ENCODE results near the gene HACL1. TPM values are rescaled to one million over a fixed set of nuclear protein-coding genes. Genes with fewer than 3 reads are reported as not detected.
A peak's percentile ranks its signal among the peaks of the same experiment; 100 is the strongest.
"Not testable (repeated sequence)": the region's sequence is repeated elsewhere in the genome, so short reads cannot be mapped to it uniquely, and the experiment has no call there.

Gene HACL1
- total RNA-seq, 2 experiments from 2014 or later = 29.9 to 30.0 TPM

DNA sequence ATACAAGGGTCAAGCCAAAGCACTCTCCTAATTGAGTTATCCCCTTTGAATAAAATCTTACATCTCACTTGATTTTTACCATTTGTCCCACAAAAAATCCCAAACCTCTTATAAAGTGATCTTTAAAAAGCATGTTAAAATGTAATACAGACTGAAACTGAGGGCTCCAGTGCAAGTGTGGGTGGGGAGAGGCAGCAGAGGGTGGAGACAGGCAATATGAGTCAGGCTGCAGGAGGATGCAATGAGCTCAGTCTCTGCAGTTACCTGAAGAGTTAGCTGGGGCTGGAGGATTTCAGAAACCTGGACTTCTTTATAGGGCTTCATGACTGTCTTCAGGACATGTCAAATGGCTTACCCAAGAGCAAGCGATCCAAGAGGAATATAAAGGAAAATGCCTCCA, 65.6 kb downstream of the HACL1 start:
- DNase-seq = peak; percentile 73
- no peak overlapping the region for H3K4me3 Mint-ChIP-seq
- H3K27ac Mint-ChIP-seq = peak overlapping the region; percentile 61
- ChIA-PET CTCF (interaction anchor here (0.6 to 1.8 kb wide), 7 partner anchors 21 to 332 kb away, joined by 3 to 5 read pairs (median 4); partner anchors contain the start of gene METTL6), POLR2A (interaction anchor here (1.1 kb wide), 1 partner anchor 330 kb away, joined by 3 read pairs; no protein-coding TSS in a partner anchor)
- H3K27me3 Mint-ChIP-seq = no peaks in the 10 kb centered on the region
- peaks cover 44% of the 10 kb centered on the region for H3K4me1 Mint-ChIP-seq (ENCODE audit: low read depth)
- H3K36me3 Mint-ChIP-seq = no peaks in the 10 kb centered on the region
- H3K9me3 Mint-ChIP-seq = no peaks in the 10 kb centered on the region
- intact Hi-C loops (cut with micrococcal nuclease) = loop anchor here (2.0 to 5.0 kb wide), 2 partner anchors 21 to 108 kb away; partner anchors contain the start of genes EAF1 and METTL6

DNA sequence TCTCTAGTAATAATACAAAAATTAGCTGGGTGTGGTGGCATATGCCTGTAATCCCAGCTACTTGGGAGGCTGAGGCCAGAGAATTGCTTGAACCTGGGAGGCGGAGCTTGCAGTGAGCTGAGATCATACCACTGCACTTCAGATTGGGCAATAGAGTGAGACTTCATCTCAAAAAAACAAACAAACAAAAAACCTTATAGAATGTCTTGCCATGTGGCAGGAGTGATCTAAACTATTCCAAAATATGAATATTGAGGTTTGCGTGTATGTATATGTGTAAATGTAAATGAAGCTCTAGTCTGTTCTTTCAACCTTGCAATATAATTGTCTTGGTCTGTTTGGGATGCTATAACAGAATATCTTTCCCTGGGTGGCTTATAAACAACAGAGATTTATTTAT, 68.8 kb downstream of the HACL1 start:
- H3K27ac Mint-ChIP-seq; DNase-seq; H3K9me3 Mint-ChIP-seq; H3K36me3 Mint-ChIP-seq; H3K27me3 Mint-ChIP-seq; intact Hi-C loops (cut with micrococcal nuclease); POLR2A ChIA-PET; H3K4me3 Mint-ChIP-seq: not testable (repeated sequence)
- H3K4me1 Mint-ChIP-seq (ENCODE audit: low read depth) = peaks cover 50% of the 10 kb centered on the region
- CTCF ChIA-PET = interaction anchor here (0.7 kb wide), 1 partner anchor 56 kb away, joined by 3 read pairs; no protein-coding TSS in a partner anchor

DNA sequence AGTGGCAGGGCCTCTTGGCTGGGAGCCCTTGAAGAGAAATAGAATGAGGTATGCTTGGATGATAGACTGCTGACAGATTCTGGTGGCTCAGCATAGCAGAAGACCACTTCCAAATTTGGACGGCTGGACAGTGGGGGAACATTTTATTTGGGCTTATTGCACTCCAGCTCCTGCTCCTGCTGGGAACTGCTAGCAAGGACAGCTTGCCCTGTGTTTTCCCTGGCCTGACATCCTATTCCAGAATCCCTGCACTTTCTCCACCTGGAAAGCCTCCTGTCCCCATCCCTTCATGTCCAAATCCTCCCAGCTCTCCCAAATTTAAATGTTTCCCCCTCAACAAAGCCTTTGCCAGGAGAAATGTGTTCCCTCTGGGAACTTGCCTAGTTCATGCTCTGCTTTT, 70.0 kb downstream of the HACL1 start:
- POLR2A ChIA-PET = no interaction called here

DNA sequence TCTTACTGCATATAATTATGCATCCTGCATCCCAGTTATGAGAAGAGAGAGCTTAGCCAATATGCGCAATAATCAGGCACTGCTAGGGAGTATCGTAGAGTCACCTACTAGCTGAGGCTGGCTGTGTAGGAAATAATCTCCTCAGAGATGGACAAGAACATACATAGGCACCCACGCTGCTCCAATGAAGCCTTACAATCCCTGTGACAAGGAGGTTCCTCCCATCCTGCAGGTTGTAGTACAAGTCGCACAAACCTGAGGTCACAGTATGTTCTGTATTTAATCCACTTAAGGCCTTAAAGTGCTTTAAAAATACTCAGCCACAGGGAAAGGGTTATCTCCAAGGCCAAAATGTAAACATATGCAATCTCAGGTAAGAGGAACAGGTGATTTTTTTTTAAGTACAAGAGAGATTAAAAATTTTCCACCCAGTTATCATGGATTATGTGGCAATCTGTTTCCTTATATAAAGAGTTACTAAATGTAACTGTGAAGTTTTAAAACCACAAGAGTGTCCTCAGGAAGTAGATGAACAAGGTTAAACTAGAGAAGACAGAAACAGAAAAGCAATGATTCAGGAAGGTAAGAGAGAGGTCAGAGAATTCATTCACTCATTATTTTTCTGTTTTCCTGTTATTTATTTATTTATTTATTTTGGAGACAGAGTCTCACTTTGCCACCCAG, 72.4 kb downstream of the HACL1 start:
- CTCF ChIA-PET = no interaction called here
- Mint-ChIP-seq H3K27ac (peak overlapping the region; percentile 54), H3K36me3 (no peaks in the 10 kb centered on the region), H3K4me3 (no peak overlapping the region), H3K27me3 (no peaks in the 10 kb centered on the region), H3K9me3 (no peaks in the 10 kb centered on the region), H3K4me1 (ENCODE audit: low read depth) (peaks cover 20% of the 10 kb centered on the region)
- POLR2A ChIA-PET = no interaction called here
- intact Hi-C loops (cut with micrococcal nuclease) = no loop called here
- DNase-seq = no peak

More for the DNA sequence above, 70.0 kb downstream of the HACL1 start:
- Mint-ChIP-seq H3K4me1 (ENCODE audit: low read depth) (peaks cover 38% of the 10 kb centered on the region), H3K36me3 (no peaks in the 10 kb centered on the region), H3K9me3 (no peaks in the 10 kb centered on the region), H3K27ac (no peak overlapping the region), H3K27me3 (no peaks in the 10 kb centered on the region), H3K4me3 (no peak overlapping the region)
- intact Hi-C loops (cut with micrococcal nuclease) = no loop called here
- DNase-seq = no peak
- CTCF ChIA-PET = interaction anchor here (0.5 to 1.4 kb wide), 2 partner anchors 27 to 144 kb away, joined by 3 read pairs; no protein-coding TSS in a partner anchor

DNA sequence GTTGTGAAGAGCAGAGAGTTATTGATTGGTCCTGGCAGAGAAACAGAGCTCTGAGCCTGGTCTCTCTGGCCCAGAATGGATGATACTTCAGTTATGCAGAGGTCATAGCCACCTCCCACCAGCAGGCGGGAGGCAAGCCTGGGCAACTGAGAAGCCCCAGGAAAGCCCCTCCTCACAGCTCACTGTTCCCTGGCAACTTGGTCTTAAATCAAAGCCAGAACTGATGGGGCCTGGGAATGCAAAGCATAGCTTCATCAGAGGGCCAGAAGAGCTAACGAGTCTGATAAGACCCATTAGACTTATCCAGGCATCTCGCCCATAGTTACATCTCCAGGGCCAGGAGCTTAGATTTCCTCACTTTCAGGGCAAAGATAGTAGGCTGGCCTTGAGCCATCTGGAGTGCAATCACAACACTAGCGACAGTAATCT, 74.3 kb downstream of the HACL1 start:
- intact Hi-C loops (cut with micrococcal nuclease) = no loop called here
- Mint-ChIP-seq H3K27me3 (no peaks in the 10 kb centered on the region), H3K4me1 (ENCODE audit: low read depth) (peaks cover 20% of the 10 kb centered on the region), H3K9me3 (no peaks in the 10 kb centered on the region), H3K27ac (no peak overlapping the region), H3K4me3 (no peak overlapping the region), H3K36me3 (no peaks in the 10 kb centered on the region)
- ChIA-PET POLR2A (no interaction called here), CTCF (interaction anchor here (1.1 to 1.3 kb wide), 3 partner anchors 10 to 321 kb away, joined by 3 to 4 read pairs (median 3); partner anchors contain the start of gene CAPN7)
- DNase-seq = no peak

DNA sequence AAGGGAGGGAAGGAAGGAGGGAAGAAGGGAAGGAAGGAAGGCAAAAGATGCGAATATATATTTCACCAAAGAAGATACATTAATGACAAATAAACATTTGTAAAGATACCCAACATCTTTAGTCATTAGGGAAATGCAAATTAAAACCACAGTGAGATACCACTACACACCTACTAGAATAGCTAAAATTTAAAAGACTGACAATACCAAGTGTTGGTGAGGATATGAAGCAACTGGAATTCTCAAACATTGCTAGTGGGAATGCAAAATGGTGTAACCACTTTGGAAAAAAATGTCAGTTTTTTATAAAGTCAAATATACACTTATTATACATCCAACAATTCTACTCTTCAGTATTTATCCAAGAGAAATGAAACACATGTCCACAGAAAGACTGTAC, 75.6 kb downstream of the HACL1 start:
- H3K4me1 Mint-ChIP-seq (ENCODE audit: low read depth) = peaks cover 30% of the 10 kb centered on the region
- no peaks in the 10 kb centered on the region for H3K9me3 Mint-ChIP-seq
- H3K27ac Mint-ChIP-seq = no peak overlapping the region
- intact Hi-C loops (cut with micrococcal nuclease) = no loop called here
- ChIA-PET CTCF (interaction anchor here (1.3 kb wide), 1 partner anchor 17 kb away, joined by 3 read pairs; no protein-coding TSS in a partner anchor), POLR2A (no interaction called here)
- no peaks in the 10 kb centered on the region for H3K36me3 Mint-ChIP-seq
- H3K4me3 Mint-ChIP-seq = no peak overlapping the region
- DNase-seq = no peak
- H3K27me3 Mint-ChIP-seq = no peaks in the 10 kb centered on the region

DNA sequence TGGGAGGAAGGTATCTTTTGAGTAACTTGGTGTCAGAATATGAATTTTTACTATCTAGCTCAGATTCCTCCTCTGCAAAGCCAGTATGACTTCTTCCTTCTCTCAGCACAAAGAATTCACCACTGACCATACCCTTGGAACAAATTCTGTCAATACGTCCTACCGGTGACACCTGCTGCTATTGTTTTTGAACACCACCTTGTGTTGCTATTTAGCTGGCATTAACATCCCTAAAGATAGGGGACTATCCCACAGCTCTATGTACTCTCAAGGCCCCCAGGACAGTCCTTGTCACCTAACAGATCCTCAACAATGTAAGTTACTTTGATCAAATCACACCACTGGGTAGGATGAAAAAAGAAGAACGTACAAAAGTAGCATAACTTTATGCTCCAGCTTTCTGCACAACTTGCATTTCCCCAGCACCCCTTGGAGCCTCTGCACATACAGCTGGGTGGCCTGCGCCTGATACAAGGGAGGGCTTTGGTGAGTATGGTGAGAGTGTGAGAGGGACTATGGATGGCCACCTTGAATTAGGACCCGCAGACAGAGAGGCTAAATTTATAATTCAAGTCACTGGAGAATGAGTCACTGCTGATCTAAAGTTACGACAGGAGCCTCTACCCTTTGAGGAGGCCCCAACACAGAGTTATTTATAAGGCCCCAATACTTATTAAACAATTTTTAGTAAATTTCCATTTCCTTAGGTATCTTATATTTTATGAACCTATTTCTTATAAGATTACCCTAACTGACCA, 77.5 kb downstream of the HACL1 start:
- DNase-seq = no peak
- Mint-ChIP-seq H3K9me3 (no peaks in the 10 kb centered on the region), H3K27me3 (no peaks in the 10 kb centered on the region), H3K4me1 (ENCODE audit: low read depth) (peaks cover 28% of the 10 kb centered on the region), H3K36me3 (no peaks in the 10 kb centered on the region), H3K27ac (no peak overlapping the region), H3K4me3 (no peak overlapping the region)
- ChIA-PET CTCF (no interaction called here), POLR2A (no interaction called here)
- intact Hi-C loops (cut with micrococcal nuclease) = no loop called here

DNA sequence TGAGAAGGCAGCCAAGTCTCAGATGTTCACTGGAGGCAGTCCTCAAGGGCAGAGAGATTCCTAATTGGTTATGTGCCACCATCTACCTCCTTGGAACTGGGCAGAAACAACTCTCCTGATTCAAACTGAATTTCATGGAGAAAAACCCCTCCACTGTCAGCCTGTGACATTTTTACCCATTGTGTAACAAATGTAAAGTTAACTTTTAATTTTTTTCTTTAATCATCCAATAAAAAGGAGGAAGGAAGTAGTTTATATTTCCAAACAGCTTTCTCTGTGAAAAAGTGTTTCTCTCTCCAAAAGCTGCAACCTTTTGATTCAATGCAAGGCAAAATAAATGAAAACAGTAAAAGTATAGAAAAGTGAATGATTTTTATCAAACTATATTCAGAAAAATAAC, 79.4 kb downstream of the HACL1 start:
- POLR2A ChIA-PET = no interaction called here

DNA sequence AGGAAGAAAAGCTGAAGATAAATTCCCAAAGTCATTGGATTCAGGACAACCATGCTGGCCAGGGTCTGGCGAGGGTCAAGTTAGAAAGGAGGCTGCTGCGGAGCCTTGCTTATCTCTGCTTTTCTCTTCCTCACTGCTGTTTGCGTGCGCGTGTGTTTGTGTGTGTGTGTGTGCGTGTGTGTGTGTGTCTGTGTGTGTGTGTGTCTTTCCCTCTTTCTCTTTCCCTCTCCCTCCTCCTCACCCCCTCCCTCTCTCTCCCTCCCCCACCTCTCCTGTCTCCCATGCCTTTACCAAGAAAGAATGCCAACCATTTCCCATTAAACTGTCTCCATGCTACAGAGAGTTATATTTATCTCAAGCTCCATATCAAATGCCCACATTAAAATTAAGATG, 79.8 kb downstream of the HACL1 start, which contains the start of gene COLQ:
TSS of gene COLQ (minus strand) at position 134 of the 393 bp plus-strand sequence. CDS start at position 53, 81 bp downstream.
- POLR2A ChIA-PET = interaction anchor here (0.6 kb wide), 1 partner anchor 342 kb away, joined by 3 read pairs; no protein-coding TSS in a partner anchor
- H3K36me3 Mint-ChIP-seq = no peaks in the 10 kb centered on the region
- peak within 1 kb of the TSS; percentile 62 for H3K4me3 Mint-ChIP-seq
- peaks cover 24% of the 10 kb centered on the region for H3K4me1 Mint-ChIP-seq (ENCODE audit: low read depth)
- H3K27ac Mint-ChIP-seq = no peak within 1 kb of the TSS
- no peaks in the 10 kb centered on the region for H3K9me3 Mint-ChIP-seq
- H3K27me3 Mint-ChIP-seq = no peaks in the 10 kb centered on the region
- CTCF ChIA-PET = no interaction called here
- no peak for DNase-seq
- intact Hi-C loops (cut with micrococcal nuclease) = no loop called here

More for the DNA sequence above, 79.4 kb downstream of the HACL1 start:
- H3K4me1 Mint-ChIP-seq (ENCODE audit: low read depth) = peaks cover 24% of the 10 kb centered on the region
- intact Hi-C loops (cut with micrococcal nuclease) = no loop called here
- DNase-seq = no peak
- CTCF ChIA-PET = no interaction called here
- no peak overlapping the region for H3K27ac Mint-ChIP-seq
- H3K4me3 Mint-ChIP-seq = no peak overlapping the region
- H3K9me3 Mint-ChIP-seq = no peaks in the 10 kb centered on the region
- no peaks in the 10 kb centered on the region for H3K36me3 Mint-ChIP-seq
- H3K27me3 Mint-ChIP-seq = no peaks in the 10 kb centered on the region

DNA sequence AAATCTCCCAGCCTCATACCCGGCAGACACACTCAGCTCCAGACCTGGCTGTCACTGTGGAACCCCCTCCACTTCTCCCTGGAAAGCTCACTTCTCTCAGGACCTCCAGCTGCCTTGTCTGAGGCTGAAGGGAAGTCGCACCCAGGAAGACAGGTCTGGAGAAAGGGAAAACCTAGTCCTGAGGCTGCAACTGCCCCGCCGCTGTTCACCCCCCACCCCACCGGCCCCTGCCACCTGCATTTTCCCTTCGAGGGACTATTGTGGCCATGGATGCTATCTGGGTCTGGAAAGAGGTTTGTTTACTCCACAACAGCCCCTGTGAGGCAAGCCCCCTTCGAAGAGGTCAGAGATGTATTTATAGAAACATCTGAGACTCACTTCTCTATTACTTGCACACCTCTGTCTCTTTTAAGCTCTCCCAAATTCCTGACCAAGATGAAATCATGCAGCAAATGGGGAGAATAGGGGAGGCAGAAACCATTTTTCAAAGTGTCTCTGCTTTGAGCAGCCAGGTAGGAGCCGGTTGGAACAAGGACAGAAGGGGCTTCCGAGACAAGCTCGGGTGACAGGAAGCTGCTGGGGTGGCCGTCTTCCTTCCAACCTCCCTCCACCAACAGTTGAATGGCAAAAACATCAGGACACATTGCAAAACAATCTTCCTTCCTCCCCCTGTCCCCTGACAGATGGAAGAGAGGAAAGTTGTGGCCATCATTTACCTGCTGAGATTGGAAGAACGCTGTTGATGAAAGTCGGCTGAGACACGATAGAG, 80.4 kb downstream of the HACL1 start:
- ChIA-PET POLR2A (interaction anchor here (0.6 kb wide), 1 partner anchor 343 kb away, joined by 3 read pairs; no protein-coding TSS in a partner anchor), CTCF (no interaction called here)
- Mint-ChIP-seq H3K36me3 (no peaks in the 10 kb centered on the region), H3K4me1 (ENCODE audit: low read depth) (peaks cover 24% of the 10 kb centered on the region), H3K4me3 (peak overlapping the region; percentile 62), H3K27ac (no peak overlapping the region), H3K9me3 (no peaks in the 10 kb centered on the region), H3K27me3 (no peaks in the 10 kb centered on the region)
- intact Hi-C loops (cut with micrococcal nuclease) = no loop called here
- no peak for DNase-seq

DNA sequence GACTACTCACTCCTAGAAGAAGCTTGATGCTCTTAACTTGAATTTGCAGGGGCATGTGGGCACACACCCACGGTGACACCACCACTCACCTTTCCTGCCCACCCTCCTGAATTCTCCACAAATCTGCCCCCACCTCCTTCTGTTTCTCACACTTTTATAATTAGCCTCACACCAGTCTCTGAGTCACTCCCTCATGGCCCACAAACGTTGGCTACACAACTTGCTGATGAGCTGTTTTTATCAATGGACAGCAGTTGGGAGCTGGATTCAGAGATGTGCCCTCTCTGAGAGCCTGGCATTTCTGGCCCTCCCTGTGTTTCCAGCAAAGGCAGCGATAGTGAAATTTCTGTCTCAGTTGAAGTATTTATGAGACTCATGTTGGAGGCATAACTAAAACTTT, 81.2 kb downstream of the HACL1 start:
- peak overlapping the region; percentile 23 for H3K4me3 Mint-ChIP-seq

DNA sequence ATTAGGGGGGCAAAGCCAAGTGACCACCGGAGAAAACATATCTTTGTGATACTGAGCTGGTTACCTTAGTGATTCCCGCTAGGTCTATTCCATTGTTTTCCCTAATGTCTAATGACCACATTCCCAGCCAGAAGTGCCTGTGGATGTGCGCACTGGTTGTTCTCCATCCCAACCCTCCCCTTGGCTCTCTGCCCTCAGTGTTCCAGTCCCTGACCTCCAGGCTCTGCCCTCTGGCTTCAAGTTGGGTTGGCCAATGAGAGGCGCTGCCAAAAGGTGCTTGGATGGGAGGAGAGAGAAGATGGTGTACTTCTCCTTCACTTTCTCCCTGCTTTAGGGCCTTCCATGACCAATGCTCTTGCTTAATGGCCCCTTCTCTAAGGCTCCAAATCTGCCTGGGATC, 82.3 kb downstream of the HACL1 start:
- Mint-ChIP-seq H3K4me1 (ENCODE audit: low read depth) (peaks cover 24% of the 10 kb centered on the region), H3K27ac (no peak overlapping the region), H3K36me3 (no peaks in the 10 kb centered on the region), H3K4me3 (no peak overlapping the region), H3K9me3 (no peaks in the 10 kb centered on the region), H3K27me3 (no peaks in the 10 kb centered on the region)
- POLR2A ChIA-PET = no interaction called here
- intact Hi-C loops (cut with micrococcal nuclease) = no loop called here
- CTCF ChIA-PET = interaction anchor here (0.9 kb wide), 1 partner anchor 114 kb away, joined by 3 read pairs; no protein-coding TSS in a partner anchor
- no peak for DNase-seq

More for the DNA sequence above, 81.2 kb downstream of the HACL1 start:
- H3K4me1 Mint-ChIP-seq (ENCODE audit: low read depth) = peaks cover 24% of the 10 kb centered on the region
- H3K27ac Mint-ChIP-seq = peak overlapping the region; percentile 38
- ChIA-PET POLR2A (no interaction called here), CTCF (no interaction called here)
- no peaks in the 10 kb centered on the region for H3K36me3 Mint-ChIP-seq
- intact Hi-C loops (cut with micrococcal nuclease) = no loop called here
- peak; percentile 40 for DNase-seq
- H3K9me3 Mint-ChIP-seq = no peaks in the 10 kb centered on the region
- no peaks in the 10 kb centered on the region for H3K27me3 Mint-ChIP-seq

All from activated CD4-positive, alpha-beta memory T cell treated with anti-CD3 and anti-CD28 coated beads for 36 hours (primary cell).